Hippocampal formation (tissue), 2 donors: ENCODE results near the gene MBTD1.
"Not testable (repeated sequence)": the region's sequence is repeated elsewhere in the genome, so short reads cannot be mapped to it uniquely, and the experiment has no call there.

Experiments used
- DNase-seq, 2 donors: peaks; one replicate each; lab custom pipeline; 2025; lab: John Stamatoyannopoulos, UW

MBTD1 gene

DNA sequence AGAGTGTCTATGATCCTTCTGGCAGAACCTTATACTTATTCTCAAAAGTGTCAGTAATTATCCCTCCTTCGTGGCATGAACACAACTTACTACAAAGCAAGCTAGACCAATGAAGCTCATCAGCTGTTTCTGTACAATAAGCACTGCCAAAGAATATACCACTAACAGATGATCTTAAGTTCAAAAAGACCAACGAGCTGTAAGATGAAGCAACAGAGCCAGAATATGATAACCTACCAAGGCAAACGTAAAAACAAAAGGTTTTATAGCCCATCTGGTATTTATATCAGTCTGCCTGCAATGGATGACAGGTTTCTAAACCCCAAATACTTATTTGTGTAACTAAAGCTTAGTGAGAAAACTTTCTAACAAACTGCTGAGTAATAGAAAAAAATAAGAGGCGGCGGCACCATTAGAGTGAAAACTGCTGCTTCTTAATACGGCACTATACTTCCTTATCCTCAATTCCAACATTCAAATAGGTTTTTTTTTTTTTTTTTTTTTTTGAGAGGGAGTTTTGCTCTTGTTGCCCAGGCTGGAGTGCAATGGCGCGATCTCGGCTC, 71.5 kb downstream of the MBTD1 start:
- no peak for DNase-seq

DNA sequence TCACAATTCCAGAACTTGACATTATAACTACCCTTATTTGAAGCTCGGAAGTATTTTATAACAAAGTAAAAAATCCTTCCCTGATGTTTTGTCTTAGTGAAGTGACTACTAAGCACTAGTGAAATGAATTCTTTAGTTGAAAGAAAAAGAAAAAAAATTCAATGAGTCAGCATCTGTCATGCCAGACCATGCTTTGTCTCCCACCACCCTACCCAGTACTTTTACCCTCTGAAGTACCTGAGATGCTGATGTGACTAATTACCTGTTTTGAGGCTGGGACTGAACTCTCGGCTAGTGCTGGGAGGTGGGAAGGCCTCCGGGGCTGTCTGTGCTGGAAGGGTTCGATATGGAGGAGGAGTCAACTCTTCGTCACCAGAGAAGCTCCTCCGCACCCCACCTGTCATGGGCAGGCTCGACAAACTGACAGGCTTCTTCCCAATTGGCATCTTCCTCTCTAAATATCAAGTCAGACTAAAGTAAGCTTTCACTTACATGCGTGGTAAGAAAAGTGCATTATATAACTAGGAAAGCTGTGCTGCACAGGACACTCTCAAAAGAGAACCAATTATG, 74.0 kb downstream of the MBTD1 start:
- no peak for DNase-seq

DNA sequence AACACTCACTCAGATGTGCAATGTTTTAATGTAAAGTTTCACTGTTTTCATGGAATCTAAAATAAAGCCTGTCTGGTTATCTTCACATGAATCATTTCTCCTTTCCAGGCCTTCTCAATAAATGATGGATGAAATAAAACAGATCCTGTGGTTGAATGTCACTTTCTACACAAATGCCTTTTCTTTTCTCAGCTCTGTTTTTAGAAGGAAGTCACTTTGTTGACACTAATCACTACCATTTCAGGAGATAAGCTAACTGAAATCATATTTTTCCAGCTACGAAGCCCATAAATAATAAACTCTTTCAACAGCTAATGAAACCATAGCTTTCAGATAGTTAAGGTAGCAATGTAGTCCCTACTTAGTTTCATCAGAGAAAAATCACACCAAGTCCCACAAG, 75.7 kb downstream of the MBTD1 start:
- no peak for DNase-seq

DNA sequence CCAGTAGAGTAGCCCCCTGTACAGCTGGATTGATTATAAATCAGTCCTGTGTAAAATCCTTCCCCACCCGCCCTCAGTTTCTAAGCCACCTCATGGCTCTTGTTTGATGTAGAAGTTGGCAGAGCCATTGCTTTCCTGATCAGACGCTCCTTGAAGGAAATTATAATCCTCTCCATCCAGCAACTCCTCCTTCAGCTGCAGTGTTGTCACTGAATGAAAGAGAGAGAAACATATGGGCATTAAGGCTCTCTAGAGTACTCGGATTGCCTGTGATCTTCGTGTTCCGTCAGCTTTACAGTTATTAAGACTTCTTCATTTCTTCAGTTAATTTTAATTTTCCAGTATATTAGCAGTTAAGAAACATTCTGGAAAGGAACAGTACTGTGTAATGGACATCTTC, 79.4 kb downstream of the MBTD1 start:
- no peak for DNase-seq

DNA sequence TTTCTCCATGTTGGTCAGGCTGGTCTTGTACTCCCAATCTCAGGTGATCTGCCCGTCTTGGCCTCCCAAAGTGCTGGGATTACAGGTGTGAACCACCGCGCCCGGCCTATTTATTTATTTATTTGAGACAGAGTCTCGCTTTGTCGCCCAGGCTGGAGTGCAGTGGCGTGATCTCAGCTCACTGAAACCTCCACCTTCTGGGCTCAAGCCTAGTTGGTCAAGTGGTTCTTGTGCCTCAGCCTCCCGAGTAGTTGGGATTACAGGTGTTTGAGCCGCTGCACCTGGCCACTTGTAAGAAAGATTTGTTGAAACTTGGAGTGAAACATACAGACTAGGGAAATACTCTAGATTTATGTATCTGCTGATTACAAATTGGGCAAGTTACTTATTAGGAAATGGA, 87.8 kb downstream of the MBTD1 start:
- not testable (repeated sequence) for DNase-seq

GRCh38 chr17:51170736-51171135, 89.1 kb downstream of the MBTD1 start:
- no peak for DNase-seq

GRCh38 chr17:51169340-51169739, 90.5 kb downstream of the MBTD1 start:
- DNase-seq, result no peak

DNA sequence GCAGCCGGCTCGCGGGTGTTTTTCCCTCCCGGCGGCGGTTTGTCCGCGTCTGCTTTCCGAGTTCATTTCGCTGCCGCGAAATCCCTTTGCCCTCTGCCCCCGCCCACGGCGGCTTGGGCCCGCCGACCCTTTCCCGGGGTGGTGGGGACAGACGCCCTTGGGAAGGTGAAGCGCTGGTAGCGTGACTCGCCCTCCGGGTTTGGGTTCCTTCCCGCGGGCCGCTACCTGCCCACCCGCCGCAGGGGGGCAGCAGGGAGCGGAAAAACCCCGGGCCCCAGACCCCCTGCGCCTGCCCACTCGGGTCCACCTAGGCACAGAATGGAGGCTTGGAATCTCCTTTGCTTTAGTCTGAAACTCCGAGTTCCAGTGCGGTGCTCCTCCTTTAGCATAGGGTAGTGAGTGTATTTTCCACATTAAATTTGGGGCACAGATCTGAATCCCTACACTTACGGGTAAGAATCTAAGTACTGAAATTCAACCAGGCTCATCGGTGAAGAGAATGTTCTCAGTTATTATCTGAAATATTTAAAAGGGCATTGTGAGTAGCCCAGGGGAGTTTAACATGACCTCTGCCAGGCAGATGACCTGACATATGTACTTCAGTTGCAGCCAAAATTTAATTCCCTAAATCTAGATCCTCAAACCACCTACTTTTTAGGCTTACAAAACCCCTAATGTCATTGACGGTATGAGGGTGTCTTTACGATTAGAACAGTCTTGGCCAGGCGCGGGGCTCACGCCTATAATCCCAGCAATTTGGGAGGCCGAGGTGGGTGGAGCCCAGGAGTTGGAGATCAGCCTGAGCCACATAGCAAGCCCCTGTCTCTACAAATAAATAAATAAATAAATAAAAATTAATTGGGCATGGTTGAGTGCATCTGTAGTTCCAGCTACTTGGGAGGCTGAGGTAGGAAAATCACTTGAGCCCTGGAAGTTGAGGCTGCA, 92.6 kb downstream of the MBTD1 start:
- DNase-seq, result no peak

GRCh38 chr17:51166198-51166986, 93.5 kb downstream of the MBTD1 start, which contains the start of gene NME2:
Gene NME2, plus strand, starts transcription at chr17:51166411. Its CDS starts 420 bp downstream, at chr17:51166831.
- DNase-seq, result peak; percentile 63

- no peak for DNase-seq
Measured at GRCh38 chr17:51165680-51166197, 94.1 kb downstream of the MBTD1 start.

DNA sequence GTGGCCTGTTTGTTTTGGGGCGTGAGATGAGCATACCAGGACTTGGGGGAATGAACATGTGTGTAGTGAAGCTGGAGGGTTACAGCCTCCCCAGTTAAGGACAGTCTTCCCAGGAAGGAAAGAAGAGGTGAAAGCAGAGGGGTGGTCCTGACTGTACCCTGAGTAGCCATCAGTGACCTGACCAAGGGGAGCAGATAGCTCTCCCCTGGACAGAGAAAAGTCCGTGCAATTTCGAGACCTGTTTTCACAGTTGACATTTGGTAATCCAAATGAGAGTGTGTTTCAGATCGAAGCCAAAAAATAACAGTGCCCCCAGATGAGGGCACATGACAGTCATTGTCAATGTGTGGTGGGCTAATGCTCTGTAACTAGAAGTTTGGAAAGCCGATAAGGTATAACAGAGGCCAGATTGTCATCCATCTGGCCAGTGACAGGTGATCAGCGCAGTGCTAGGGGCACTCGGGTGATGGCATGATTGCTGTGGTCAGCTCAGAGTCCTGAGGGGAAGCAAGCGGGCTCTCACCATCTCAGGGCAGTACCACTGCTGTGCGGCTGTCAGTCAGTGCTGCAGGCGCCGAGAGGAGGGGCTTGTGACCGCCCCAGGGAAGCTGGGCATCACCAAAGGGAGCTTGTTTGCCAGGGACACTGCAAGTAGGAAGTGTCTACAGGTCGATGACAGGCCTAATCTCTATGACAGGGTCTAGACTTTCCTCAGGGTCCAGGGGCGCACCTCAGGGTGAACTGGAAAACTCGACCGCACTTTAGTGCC, 94.8 kb downstream of the MBTD1 start:
- DNase-seq, result no peak

GRCh38 chr17:51161541-51161940, 98.3 kb downstream of the MBTD1 start:
- DNase-seq, result no peak

DNA sequence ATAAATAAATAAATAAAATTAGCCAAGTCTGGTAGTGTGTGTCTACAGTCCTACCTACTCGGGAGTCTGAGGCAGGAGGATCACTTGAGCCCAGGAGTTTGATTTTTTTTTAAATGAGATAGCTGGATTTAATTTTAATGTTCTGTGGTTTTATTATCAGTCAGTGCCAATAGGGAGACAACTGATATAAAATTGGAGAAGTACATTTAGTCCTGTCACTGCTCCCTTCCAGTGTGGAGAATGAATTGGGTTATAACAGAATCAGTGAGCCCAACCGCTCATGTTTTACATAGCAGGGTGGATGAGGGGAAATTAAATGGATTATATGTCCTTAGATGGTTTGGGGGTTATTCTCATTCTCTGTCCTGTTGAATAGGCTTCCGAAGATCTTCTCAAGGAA, 100.2 kb downstream of the MBTD1 start:
- DNase-seq, result no peak

- no peak for DNase-seq
Measured at GRCh38 chr17:51155416-51155815, 104.4 kb downstream of the MBTD1 start.

DNA sequence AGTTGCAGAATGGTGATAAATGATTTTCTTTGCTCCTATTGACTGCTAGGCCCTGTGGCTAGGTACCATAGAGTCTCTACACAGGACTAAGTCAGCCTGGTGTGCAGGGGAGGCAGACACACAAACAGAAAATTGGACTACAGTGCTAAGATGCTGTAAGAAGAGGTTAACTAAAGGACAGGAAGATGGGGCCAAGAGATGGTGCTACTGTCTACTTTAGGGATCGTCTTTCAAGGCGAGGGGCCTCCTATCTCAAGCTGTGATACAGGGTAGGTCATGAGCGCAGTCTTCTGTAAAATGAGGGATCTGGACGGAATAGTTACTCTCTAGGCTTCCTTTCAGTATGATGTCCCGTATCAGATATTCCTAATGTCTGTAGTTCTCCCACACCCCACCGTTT, 105.7 kb downstream of the MBTD1 start:
- DNase-seq, result no peak

DNA sequence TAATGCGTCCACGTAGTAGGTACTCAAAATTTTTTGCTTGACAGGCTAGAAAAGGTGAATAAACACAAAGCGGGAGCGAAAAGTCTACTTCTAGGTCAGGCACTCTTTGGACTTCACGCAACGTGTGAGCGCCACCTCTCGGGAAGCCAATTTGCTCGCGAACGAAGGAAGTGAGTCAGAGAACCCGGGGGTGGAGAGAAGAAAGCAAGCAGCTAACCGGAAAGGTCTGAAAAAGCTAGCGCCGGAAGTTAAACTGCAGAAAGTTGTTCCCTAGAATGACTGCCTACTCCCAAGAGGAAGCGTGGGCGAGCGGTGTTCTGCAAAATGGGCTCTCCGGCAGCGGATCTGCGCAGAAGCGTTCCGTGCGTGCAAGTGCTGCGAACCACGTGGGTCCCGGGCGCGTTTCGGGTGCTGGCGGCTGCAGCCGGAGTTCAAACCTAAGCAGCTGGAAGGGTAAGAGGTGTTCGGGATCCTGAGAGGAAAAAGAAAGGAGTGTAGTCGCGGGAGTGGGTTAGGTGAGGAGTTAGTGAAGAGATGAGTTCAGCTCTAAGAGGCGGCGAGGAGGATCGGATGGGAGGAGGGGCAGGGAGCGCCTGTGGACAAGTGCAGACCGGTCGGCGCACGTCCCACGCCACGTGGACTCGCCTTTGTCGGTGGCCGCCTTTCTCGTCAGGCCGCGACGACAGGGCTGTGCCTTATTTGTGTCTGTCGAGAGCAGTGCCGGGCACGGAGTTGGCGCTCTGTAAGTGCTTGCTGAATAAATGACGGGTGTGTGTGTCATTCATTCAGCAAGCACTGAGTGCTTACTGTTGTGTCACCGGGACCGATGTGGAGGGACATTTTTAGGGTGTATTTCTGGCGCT, 106.4 kb downstream of the MBTD1 start, which contains the start of gene NME1:
NME1 (plus strand) TSS at position 350 of the 863 bp plus-strand sequence. CDS start 2,096 bp downstream, outside the sequence.
- peak; percentile 98 to 99 for DNase-seq

- DNase-seq, result peak in 1 of 2 donors; percentile 26
Measured at GRCh38 chr17:51152766-51153209, 107.1 kb downstream of the MBTD1 start.

DNA sequence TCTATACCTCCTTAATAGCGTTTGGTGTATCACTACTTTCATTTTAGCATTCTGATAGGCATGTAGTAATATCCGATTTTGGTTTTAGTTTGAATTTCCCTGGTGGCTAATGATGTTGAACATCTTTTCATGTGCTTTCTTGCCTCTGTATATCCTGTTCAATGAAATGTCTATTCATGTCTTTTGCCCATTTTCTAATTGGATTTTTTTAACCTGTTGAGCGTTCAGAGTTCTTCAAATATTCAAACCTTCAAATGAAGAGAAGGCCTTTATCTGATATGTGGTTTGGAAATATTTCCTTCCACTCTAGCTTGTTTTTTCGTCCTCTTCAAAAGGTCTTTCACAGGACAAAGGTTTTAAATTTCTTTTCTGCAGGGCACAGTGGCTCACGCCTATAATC, 108.9 kb downstream of the MBTD1 start:
- DNase-seq, result no peak

DNA sequence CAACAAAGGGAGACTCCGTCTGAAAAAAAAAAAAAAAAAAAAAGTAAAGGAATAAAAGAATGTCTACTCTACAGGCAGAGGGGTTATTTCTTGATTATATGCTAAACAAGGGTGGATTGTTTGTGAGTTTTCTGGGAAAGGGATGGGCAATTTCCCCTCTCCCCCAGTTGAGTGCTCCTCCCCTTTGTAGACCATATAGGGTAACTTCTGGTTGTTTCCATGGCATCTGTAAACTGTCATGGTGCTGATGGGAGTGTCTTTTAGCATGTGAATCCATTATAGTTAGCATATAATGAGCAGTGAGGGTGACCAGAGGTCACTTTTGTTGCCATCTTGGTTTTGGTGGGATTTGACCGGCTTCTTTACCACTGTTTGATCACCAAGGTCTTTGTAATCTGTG, 110.7 kb downstream of the MBTD1 start:
- no peak for DNase-seq

GRCh38 chr17:51147650-51148049, 112.2 kb downstream of the MBTD1 start:
- no peak for DNase-seq
